HEK293 (cell line): ENCODE results near the gene CENPO.

Source experiments
- CTCF ChIA-PET: fragments of 350-600 bp; formaldehyde crosslinking; extraction: SDS; loops from one replicate; lab custom pipeline; 2021; ENCODE audit warnings: antibody characterized with exemption; lab: Yijun Ruan, JAX
- POLR2A ChIA-PET: fragments of 300-600 bp; formaldehyde crosslinking; extraction: SDS; loops from one replicate; lab custom pipeline; 2020; ENCODE audit warnings: antibody characterized with exemption, inconsistent platforms; lab: Yijun Ruan, JAX
- H3K27ac ChIP-seq: fragments of 200-500 bp; sonication (Bioruptor generic); 2 replicates; pipeline ENCODE4 v1.5.1; 2014; ENCODE audit warnings: low read depth, low read length, control low read depth, inconsistent platforms; ENCODE audit errors: extremely low read depth
- H3K36me3 ChIP-seq, 2 experiments: fragments of 200-500 bp in 1 of 2; sonication (Bioruptor generic) in 1 of 2; 1 replicate in 1 of 2; 2 replicates in 1 of 2; pipeline ENCODE4 v1.5.1; 2014 to 2017; ENCODE audit warnings: inconsistent platforms in 2 of 2, low read length in 2 of 2; ENCODE audit not compliant: control insufficient read depth in 2 of 2, insufficient read depth in 1 of 2
- H3K4me1 ChIP-seq: fragments of 200-500 bp; sonication (Bioruptor generic); 2 replicates; pipeline ENCODE4 v1.5.1; 2014; ENCODE audit warnings: mild to moderate bottlenecking, low read length, inconsistent platforms; ENCODE audit not compliant: control insufficient read depth, insufficient read depth
- H3K4me3 ChIP-seq: 2 replicates; pipeline ENCODE4 v1.5.1; 2011; ENCODE audit warnings: low read depth, mild to moderate bottlenecking, control low read depth, low read length, moderate library complexity
- H3K9me3 ChIP-seq: fragments of 200-500 bp; sonication (Bioruptor generic); 2 replicates; pipeline ENCODE4 v1.5.1; 2014; ENCODE audit warnings: low read depth, low read length, inconsistent platforms; ENCODE audit not compliant: control insufficient read depth, insufficient read depth
- GLIS1 ChIP-seq: fragments of 450-650 bp; formaldehyde crosslinking; IDR thresholded peaks from 2 replicates; pipeline ENCODE4 v1.5.1; 2016; ENCODE audit warnings: missing biosample characterization, missing genetic modification characterization
- TRIM28 ChIP-seq: IDR thresholded peaks from 2 replicates; pipeline ENCODE4 v1.6.1; 2011; ENCODE audit warnings: low read length, control low read depth, borderline replicate concordance
- ZNF10 ChIP-seq: fragments of 450-650 bp; formaldehyde crosslinking; IDR thresholded peaks from 2 replicates; pipeline ENCODE4 v1.5.1; 2017; ENCODE audit warnings: missing biosample characterization, missing genetic modification characterization
- ZNF138 ChIP-seq: fragments of 450-650 bp; formaldehyde crosslinking; IDR thresholded peaks from 2 replicates; pipeline ENCODE4 v1.5.1; 2016; ENCODE audit warnings: missing biosample characterization, missing genetic modification characterization, borderline replicate concordance
- ZNF175 ChIP-seq: fragments of 450-650 bp; formaldehyde crosslinking; IDR thresholded peaks from 2 replicates; pipeline ENCODE4 v1.5.1; 2016; ENCODE audit warnings: missing biosample characterization, missing genetic modification characterization
- ZNF214 ChIP-seq: fragments of 450-650 bp; formaldehyde crosslinking; IDR thresholded peaks from 2 replicates; pipeline ENCODE4 v1.5.1; 2017; ENCODE audit warnings: missing biosample characterization, mild to moderate bottlenecking, missing genetic modification characterization, borderline replicate concordance
- ZNF549 ChIP-seq: fragments of 450-650 bp; IDR thresholded peaks from 2 replicates; pipeline ENCODE4 v1.5.1; 2018; ENCODE audit warnings: missing biosample characterization, missing genetic modification characterization, mild to moderate bottlenecking, inconsistent platforms, moderate library complexity
- ZNF555 ChIP-seq: fragments of 450-650 bp; formaldehyde crosslinking; conservative IDR thresholded peaks from 2 replicates; pipeline ENCODE4 v1.5.1; 2017; ENCODE audit warnings: missing biosample characterization, mild to moderate bottlenecking, missing genetic modification characterization, inconsistent platforms
- ZNF596 ChIP-seq: fragments of 450-650 bp; IDR thresholded peaks from 2 replicates; pipeline ENCODE4 v1.5.0; 2018; ENCODE audit warnings: missing biosample characterization, mild to moderate bottlenecking, missing genetic modification characterization, moderate library complexity
- ZNF600 ChIP-seq: fragments of 450-650 bp; formaldehyde crosslinking; IDR thresholded peaks from 2 replicates; pipeline ENCODE4 v1.5.1; 2016; ENCODE audit warnings: missing biosample characterization, missing genetic modification characterization
- ZNF660 ChIP-seq: fragments of 450-650 bp; IDR thresholded peaks from 2 replicates; pipeline ENCODE4 v1.5.1; 2018; ENCODE audit warnings: missing biosample characterization, mild to moderate bottlenecking, missing genetic modification characterization
- ZNF701 ChIP-seq: fragments of 450-650 bp; formaldehyde crosslinking; IDR thresholded peaks from 2 replicates; pipeline ENCODE4 v1.5.1; 2016; ENCODE audit warnings: missing biosample characterization, missing genetic modification characterization
- ZNF837 ChIP-seq: fragments of 450-650 bp; formaldehyde crosslinking; IDR thresholded peaks from 2 replicates; pipeline ENCODE4 v1.5.1; 2016; ENCODE audit warnings: missing biosample characterization, missing genetic modification characterization
- ZSCAN23 ChIP-seq: fragments of 450-650 bp; formaldehyde crosslinking; IDR thresholded peaks from 2 replicates; pipeline ENCODE4 v1.5.1; 2016; ENCODE audit warnings: missing biosample characterization, missing genetic modification characterization
- TF ChIP-seq, protein P1 (sequence below): fragments of 450-650 bp; formaldehyde crosslinking; IDR thresholded peaks from 2 replicates; pipeline ENCODE4 v1.5.1; 2016; ENCODE audit warnings: missing biosample characterization, missing genetic modification characterization
- TF ChIP-seq, protein P2 (sequence below): fragments of 450-650 bp; formaldehyde crosslinking; IDR thresholded peaks from 2 replicates; pipeline ENCODE4 v1.5.1; 2016; ENCODE audit warnings: missing biosample characterization, missing genetic modification characterization
- TF ChIP-seq, protein P3 (sequence below): fragments of 450-650 bp; formaldehyde crosslinking; IDR thresholded peaks from 2 replicates; pipeline ENCODE4 v1.5.1; 2016; ENCODE audit warnings: missing biosample characterization, missing genetic modification characterization
- TF ChIP-seq, protein P4 (sequence below): fragments of 450-650 bp; formaldehyde crosslinking; IDR thresholded peaks from 2 replicates; pipeline ENCODE4 v1.5.1; 2016; ENCODE audit warnings: missing biosample characterization, missing genetic modification characterization

Gene CENPO

DNA sequence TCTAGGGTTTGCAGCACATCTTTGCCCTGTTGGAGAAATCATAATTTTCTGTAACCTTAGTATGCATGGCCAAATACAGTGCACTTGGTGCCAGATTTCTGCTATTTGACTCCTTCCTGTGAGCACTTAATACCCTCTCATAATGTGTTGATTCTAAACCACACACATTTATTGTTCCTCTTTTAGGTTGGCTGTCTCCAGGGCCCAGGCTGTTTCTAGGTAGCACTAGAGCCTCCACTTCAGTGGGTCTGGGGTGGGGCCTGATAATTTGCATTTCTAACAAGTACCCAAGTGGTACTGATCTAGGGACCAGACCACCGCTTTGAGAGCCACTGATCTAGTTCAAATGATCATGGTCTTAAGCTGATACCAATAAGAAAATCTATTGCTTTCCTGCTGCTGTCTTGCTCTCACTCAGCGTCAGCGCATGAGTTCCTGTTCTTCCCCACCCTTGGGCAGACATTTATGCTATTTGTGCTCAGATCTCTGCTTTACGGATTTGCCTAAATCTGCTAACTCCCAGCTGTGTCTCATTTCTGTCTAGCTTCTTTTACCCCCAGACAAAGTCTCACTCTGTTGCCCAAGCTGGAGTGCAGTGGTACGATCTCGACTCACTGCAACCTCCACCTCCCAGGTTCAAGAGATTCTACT is 7.4 kb upstream of the CENPO start:
- Histone ChIP-seq H3K9me3 (no peaks in the 10 kb centered on the region), H3K27ac (no peak overlapping the region), H3K4me1 (0 out of 2 replicates have a peak, but pooled peaks cover 3% of the 10 kb centered on the region), H3K36me3 (peaks cover 0 to 6% of the 10 kb centered on the region in 2 experiments; a peak in 1 of 3 replicates), H3K4me3 (no peak overlapping the region)
- ChIA-PET POLR2A (no interaction called here), CTCF (interaction anchor here (0.7 kb wide), 1 partner anchor 190 kb away, joined by 3 read pairs; no protein-coding TSS in a partner anchor)
- TF ChIP-seq ZNF175 (tag by site-specific recombination) = no peak
- TF ChIP-seq ZNF701 (tag by site-specific recombination) = no peak
- no peak for TF ChIP-seq GLIS1 (tag by site-specific recombination)
- TF ChIP-seq, protein P1, sequence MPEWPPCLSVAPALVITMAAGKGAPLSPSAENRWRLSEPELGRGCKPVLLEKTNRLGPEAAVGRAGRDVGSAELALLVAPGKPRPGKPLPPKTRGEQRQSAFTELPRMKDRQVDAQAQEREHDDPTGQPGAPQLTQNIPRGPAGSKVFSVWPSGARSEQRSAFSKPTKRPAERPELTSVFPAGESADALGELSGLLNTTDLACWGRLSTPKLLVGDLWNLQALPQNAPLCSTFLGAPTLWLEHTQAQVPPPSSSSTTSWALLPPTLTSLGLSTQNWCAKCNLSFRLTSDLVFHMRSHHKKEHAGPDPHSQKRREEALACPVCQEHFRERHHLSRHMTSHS (tag by site-specific recombination) = no peak
- TF ChIP-seq ZNF596 (tag by site-specific recombination) = no peak
- TF ChIP-seq, protein P2, sequence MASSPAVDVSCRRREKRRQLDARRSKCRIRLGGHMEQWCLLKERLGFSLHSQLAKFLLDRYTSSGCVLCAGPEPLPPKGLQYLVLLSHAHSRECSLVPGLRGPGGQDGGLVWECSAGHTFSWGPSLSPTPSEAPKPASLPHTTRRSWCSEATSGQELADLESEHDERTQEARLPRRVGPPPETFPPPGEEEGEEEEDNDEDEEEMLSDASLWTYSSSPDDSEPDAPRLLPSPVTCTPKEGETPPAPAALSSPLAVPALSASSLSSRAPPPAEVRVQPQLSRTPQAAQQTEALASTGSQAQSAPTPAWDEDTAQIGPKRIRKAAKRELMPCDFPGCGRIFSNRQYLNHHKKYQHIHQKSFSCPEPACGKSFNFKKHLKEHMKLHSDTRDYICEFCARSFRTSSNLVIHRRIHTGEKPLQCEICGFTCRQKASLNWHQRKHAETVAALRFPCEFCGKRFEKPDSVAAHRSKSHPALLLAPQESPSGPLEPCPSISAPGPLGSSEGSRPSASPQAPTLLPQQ (tag by site-specific recombination) = no peak
- no peak for TF ChIP-seq ZNF214 (tag by site-specific recombination)
- TF ChIP-seq ZNF555 = no peak
- TF ChIP-seq ZNF600 (tag by site-specific recombination) = no peak
- no peak for TF ChIP-seq ZNF837 (tag by site-specific recombination)
- TF ChIP-seq ZNF138 (tag by site-specific recombination) = no peak
- TF ChIP-seq, all 188 proteins: peak for 0

DNA sequence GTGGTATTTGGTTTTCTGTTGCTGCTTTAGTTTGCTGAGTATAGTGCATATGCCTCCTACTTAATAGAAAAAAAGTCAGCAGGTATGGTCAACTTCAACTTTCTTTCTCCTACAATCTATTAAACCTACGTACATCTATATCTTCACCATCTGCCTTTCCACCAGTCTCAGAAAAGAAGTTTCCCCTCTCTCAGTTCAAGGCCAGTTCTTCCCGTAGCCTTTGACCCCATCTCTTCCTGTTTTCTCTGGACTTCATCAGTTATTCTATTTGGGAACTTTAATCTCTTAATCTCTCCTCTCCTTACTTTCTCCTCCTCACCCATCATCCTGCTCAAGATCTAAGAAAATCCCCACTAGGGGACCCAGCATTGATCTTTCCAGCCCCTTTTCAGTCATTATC is 5.7 kb upstream of the CENPO start:
- CTCF ChIA-PET = interaction anchor here (0.7 kb wide), 1 partner anchor 11 kb away, joined by 3 read pairs; no protein-coding TSS in a partner anchor

More for the DNA sequence above, 5.7 kb upstream of the CENPO start:
- POLR2A ChIA-PET = no interaction called here
- peaks cover 9% of the 10 kb centered on the region; the same call in 1 of the 2 replicates for H3K4me1 ChIP-seq
- no peak overlapping the region for H3K27ac ChIP-seq
- H3K9me3 ChIP-seq = no peaks in the 10 kb centered on the region
- H3K36me3 ChIP-seq = peaks cover 0 to 6% of the 10 kb centered on the region in 2 experiments; a peak in 1 of 3 replicates
- H3K4me3 ChIP-seq = no peak overlapping the region
- TF ChIP-seq TRIM28 (no peak), ZSCAN23 (tag by site-specific recombination) (no peak), ZNF660 (tag by site-specific recombination) (no peak), ZNF549 (tag by site-specific recombination) (no peak), ZNF10 (tag by site-specific recombination) (no peak)
- TF ChIP-seq, protein P3, sequence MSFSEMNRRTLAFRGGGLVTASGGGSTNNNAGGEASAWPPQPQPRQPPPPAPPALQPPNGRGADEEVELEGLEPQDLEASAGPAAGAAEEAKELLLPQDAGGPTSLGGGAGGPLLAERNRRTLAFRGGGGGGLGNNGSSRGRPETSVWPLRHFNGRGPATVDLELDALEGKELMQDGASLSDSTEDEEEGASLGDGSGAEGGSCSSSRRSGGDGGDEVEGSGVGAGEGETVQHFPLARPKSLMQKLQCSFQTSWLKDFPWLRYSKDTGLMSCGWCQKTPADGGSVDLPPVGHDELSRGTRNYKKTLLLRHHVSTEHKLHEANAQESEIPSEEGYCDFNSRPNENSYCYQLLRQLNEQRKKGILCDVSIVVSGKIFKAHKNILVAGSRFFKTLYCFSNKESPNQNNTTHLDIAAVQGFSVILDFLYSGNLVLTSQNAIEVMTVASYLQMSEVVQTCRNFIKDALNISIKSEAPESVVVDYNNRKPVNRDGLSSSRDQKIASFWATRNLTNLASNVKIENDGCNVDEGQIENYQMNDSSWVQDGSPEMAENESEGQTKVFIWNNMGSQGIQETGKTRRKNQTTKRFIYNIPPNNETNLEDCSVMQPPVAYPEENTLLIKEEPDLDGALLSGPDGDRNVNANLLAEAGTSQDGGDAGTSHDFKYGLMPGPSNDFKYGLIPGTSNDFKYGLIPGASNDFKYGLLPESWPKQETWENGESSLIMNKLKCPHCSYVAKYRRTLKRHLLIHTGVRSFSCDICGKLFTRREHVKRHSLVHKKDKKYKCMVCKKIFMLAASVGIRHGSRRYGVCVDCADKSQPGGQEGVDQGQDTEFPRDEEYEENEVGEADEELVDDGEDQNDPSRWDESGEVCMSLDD (tag by site-specific recombination) = no peak
- TF ChIP-seq, protein P4, sequence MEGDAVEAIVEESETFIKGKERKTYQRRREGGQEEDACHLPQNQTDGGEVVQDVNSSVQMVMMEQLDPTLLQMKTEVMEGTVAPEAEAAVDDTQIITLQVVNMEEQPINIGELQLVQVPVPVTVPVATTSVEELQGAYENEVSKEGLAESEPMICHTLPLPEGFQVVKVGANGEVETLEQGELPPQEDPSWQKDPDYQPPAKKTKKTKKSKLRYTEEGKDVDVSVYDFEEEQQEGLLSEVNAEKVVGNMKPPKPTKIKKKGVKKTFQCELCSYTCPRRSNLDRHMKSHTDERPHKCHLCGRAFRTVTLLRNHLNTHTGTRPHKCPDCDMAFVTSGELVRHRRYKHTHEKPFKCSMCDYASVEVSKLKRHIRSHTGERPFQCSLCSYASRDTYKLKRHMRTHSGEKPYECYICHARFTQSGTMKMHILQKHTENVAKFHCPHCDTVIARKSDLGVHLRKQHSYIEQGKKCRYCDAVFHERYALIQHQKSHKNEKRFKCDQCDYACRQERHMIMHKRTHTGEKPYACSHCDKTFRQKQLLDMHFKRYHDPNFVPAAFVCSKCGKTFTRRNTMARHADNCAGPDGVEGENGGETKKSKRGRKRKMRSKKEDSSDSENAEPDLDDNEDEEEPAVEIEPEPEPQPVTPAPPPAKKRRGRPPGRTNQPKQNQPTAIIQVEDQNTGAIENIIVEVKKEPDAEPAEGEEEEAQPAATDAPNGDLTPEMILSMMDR (tag by site-specific recombination) = no peak
